ENCODE measurements around the gene CRISP3. TPM values are rescaled to one million over a fixed set of nuclear protein-coding genes. Genes with fewer than 3 reads are reported as not detected.

Gene CRISP3
- total and polyA plus RNA-seq, 9 of the 15 experiments (the other 6 are each of a cell fraction or from before 2014, with no cell fraction given): 0.21 to 2.0 (median 0.58) TPM

- TF ChIP-seq MGA (IDR thresholded peaks at IDR 0.05) (peak; percentile 71), FUS (optimal IDR thresholded peaks at IDR 0.05; ENCODE audit: low read depth, low read length) (no peak), MAZ (CRISPR knock-in tag; conservative IDR thresholded peaks at IDR 0.05 in 1 of 2, IDR thresholded peaks at IDR 0.05 in 1 of 2) (0 out of 4 replicates have a peak, but pooled peaks of 1 of the 2 experiments have one; percentile 61), KAT8 (IDR thresholded peaks at IDR 0.05; ENCODE audit: low read depth) (no peak), ZBTB12 (CRISPR knock-in tag; IDR thresholded peaks at IDR 0.05) (no peak), CLOCK (CRISPR knock-in tag; IDR thresholded peaks at IDR 0.05; ENCODE audit: borderline replicate concordance) (no peak), DLX4 (CRISPR knock-in tag; IDR thresholded peaks at IDR 0.05) (no peak), ZSCAN29 (IDR thresholded peaks at IDR 0.05) (no peak), CSDE1 (IDR thresholded peaks at IDR 0.05) (no peak), FOXA3 (CRISPR knock-in tag; conservative IDR thresholded peaks at IDR 0.05 in 1 of 2, IDR thresholded peaks at IDR 0.05 in 1 of 2) (no peak)
Observed at GRCh38 chr6:49736017-49736508, 8.1 kb downstream of the CRISP3 start (continued).

Data from K562 (cell line).